K562 (cell line): ENCODE measurements around the gene HOXB6. TPM values are rescaled to one million over a fixed set of nuclear protein-coding genes. Genes with fewer than 3 reads are reported as not detected.
A peak's percentile ranks its signal among the peaks of the same experiment; 100 is the strongest.

ENCODE experiments used
- C11orf30 ChIP-seq: fragments of 450-650 bp; IDR thresholded peaks from 2 replicates; pipeline ENCODE4 v1.6.1; 2016; ENCODE audit warnings: low read depth, mild to moderate bottlenecking
- E2F8 ChIP-seq: fragments of 450-650 bp; IDR thresholded peaks from 2 replicates; pipeline ENCODE4 v1.7.1; 2018; ENCODE audit warnings: mild to moderate bottlenecking, low read depth; ENCODE audit not compliant: partially characterized antibody
- FIP1L1 ChIP-seq: fragments of 200-400 bp; formaldehyde crosslinking; IDR thresholded peaks from 2 replicates; pipeline ENCODE4 v1.6.1; 2018; ENCODE audit warnings: mild to moderate bottlenecking, low read depth, low read length; ENCODE audit not compliant: poor library complexity, severe bottlenecking
- GATAD2B ChIP-seq: fragments of 450-650 bp; IDR thresholded peaks from 2 replicates; pipeline ENCODE4 v1.6.1; 2017; ENCODE audit warnings: mild to moderate bottlenecking, borderline replicate concordance
- HOMEZ ChIP-seq: fragments of 250-450 bp; sonication (Bioruptor Pico); IDR thresholded peaks from 2 replicates; pipeline ENCODE4 v1.4.0; 2020; ENCODE audit warnings: mild to moderate bottlenecking, moderate library complexity
- RBM22 ChIP-seq: fragments of 200-400 bp; formaldehyde crosslinking; IDR thresholded peaks from 2 replicates; pipeline ENCODE4 v1.6.1; 2018; ENCODE audit warnings: low read length, low read depth; ENCODE audit not compliant: poor library complexity, severe bottlenecking
- RFX5 ChIP-seq: IDR thresholded peaks from 2 replicates; pipeline ENCODE4 v1.6.1; 2011; ENCODE audit warnings: low read depth, mild to moderate bottlenecking, improper control_type of control experiment, low read length
- SIN3B ChIP-seq: fragments of 450-650 bp; IDR thresholded peaks from 2 replicates; pipeline ENCODE4 v1.6.1; 2017; ENCODE audit warnings: low read depth, mild to moderate bottlenecking, moderate library complexity
- SPI1 ChIP-seq: IDR thresholded peaks from 2 replicates; pipeline ENCODE4 v1.6.1; 2011; ENCODE audit warnings: low read depth, low read length, control low read depth, borderline replicate concordance
- STAG1 ChIP-seq: sonication (generic); formaldehyde crosslinking; IDR thresholded peaks from 2 replicates; pipeline ENCODE4 v1.5.0; 2020; ENCODE audit warnings: missing genetic modification reagents, borderline replicate concordance
- THRAP3 ChIP-seq: fragments of 450-650 bp; IDR thresholded peaks from 2 replicates; pipeline ENCODE4 v1.6.1; 2016; ENCODE audit warnings: mild to moderate bottlenecking, inconsistent platforms, borderline replicate concordance
- ZC3H11A ChIP-seq: IDR thresholded peaks from 2 replicates; pipeline ENCODE4 v1.6.1; 2012; ENCODE audit warnings: low read depth, low read length, improper control_type of control experiment
- ZFP1 ChIP-seq: fragments of 450-650 bp; formaldehyde crosslinking; IDR thresholded peaks from 2 replicates; pipeline ENCODE4 v1.4.0; 2020; ENCODE audit warnings: mild to moderate bottlenecking, mixed read lengths
- ZKSCAN8 ChIP-seq: fragments of 200-800 bp; sonication (Bioruptor generic); IDR thresholded peaks from 2 replicates; pipeline ENCODE4 v1.6.1; 2016; ENCODE audit warnings: missing genetic modification characterization, missing compliant biosample characterization
- ZNF134 ChIP-seq: fragments of 250-450 bp; sonication (Bioruptor Pico); conservative IDR thresholded peaks from 2 replicates; pipeline ENCODE4 v1.4.0; 2020
- ZNF408 ChIP-seq: fragments of 250-450 bp; sonication (Bioruptor Pico); IDR thresholded peaks from 2 replicates; pipeline ENCODE4 v1.4.0; 2020; ENCODE audit warnings: low read depth, mild to moderate bottlenecking, moderate library complexity
- ZNF518B ChIP-seq: fragments of 250-450 bp; sonication (Bioruptor Pico); IDR thresholded peaks from 2 replicates; pipeline ENCODE4 v1.5.0; 2021; ENCODE audit warnings: mild to moderate bottlenecking, moderate library complexity
- polyA plus RNA-seq, 8 experiments: library from polyadenylated mRNA; depleted of rRNA in 4 of 8; stranded (reverse) in 5 of 8; unstranded in 3 of 8; fragments of >200 nt; fragmentation: Nextera tagmentation in 2 of 8; fragmentation: Illumina TruSeq in 1 of 8; extraction: Ambion mirVana in 2 of 8; extraction: Trizol in 1 of 8; gene quantifications; 2 replicates each; pipeline versions ENCODE4 v1.2.1 to v1.2.3, GENCODE V29; 2011 to 2014; ENCODE audit warnings: inconsistent platforms in 1 of 8, missing spikeins in 1 of 8
- total RNA-seq, 7 experiments: library from RNA; depleted of rRNA in 6 of 7; stranded (reverse); fragments of >200 nt in 6 of 7; fragmentation: Illumina TruSeq in 2 of 7; extraction: Trizol in 2 of 7; gene quantifications; 2 replicates each; pipeline versions ENCODE4 v1.2.1 to v1.2.3, GENCODE V29; 2011 to 2021; ENCODE audit warnings: low replicate concordance in 1 of 7
- TF ChIP-seq, protein P1 (sequence below): fragments of 450-650 bp; formaldehyde crosslinking; IDR thresholded peaks from 2 replicates; pipeline ENCODE4 v1.4.0; 2022; ENCODE audit warnings: mild to moderate bottlenecking, moderate library complexity

The HOXB6 gene
- total and polyA plus RNA-seq, 9 of the 15 experiments (the other 6 are each of a cell fraction or from before 2014, with no cell fraction given) = 1.2 to 14.8 (median 4.9) TPM

DNA sequence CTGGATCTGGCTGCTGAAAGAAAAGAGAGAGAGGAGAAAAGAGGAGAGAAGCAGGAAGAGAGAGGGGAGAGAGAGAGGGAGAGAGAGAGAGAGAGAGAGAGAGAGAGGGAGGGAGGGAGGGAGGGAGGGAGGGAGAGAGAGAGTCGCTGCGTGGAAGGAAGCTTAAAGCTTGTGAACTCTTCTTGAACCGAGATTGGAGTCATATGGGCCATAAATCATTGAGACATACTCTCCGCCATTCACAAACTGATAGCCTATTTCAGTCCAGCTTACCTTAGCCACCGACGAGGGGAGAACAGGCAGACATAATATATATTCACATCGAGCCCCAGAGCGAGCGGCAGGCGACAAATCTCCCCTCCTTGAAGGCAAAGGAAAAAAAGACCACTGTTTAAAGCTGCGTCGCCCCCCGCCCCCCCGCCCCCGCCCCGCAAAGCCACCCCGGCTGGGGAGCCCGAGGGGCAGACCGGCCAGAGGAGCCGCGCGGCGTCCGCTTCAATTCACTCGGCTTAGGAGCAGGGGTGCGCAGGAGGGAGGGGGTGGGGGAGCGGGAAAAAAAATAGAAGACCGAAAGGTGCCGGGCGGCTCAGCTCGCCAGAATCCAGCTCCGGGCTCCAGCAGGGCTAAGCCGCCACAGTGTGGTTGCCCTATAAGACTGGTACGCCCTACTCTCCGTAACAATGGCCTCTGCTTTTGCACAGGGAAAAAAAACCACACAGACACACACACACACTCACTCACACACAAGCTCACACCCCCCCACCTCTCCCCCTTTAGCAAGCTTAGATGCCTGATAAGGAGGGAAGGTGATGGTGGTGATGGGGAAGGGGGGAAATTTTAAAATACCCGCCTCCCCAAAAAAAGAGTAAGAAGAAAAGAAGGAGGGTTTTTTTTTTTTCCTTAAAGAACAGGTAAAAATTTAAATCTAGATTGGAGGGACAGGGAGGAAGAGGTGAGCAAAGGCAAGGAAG lies 49.2 kb downstream of the HOXB6 start (continued):
- TF ChIP-seq ZNF134 (CRISPR knock-in tag) (no peak), RFX5 (no peak), GATAD2B (no peak), E2F8 (no peak), ZNF518B (no peak), RBM22 (peak; percentile 33), STAG1 (CRISPR knock-in tag) (no peak), HOMEZ (CRISPR knock-in tag) (no peak), ZKSCAN8 (0 out of 2 replicates have a peak, but pooled peaks have one; percentile 43), C11orf30 (no peak), ZFP1 (CRISPR knock-in tag) (no peak), FIP1L1 (no peak), ZC3H11A (no peak), ZNF408 (CRISPR knock-in tag) (no peak), SIN3B (no peak), THRAP3 (no peak), SPI1 (no peak)
- TF ChIP-seq, protein P1, sequence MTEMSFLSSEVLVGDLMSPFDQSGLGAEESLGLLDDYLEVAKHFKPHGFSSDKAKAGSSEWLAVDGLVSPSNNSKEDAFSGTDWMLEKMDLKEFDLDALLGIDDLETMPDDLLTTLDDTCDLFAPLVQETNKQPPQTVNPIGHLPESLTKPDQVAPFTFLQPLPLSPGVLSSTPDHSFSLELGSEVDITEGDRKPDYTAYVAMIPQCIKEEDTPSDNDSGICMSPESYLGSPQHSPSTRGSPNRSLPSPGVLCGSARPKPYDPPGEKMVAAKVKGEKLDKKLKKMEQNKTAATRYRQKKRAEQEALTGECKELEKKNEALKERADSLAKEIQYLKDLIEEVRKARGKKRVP (CRISPR knock-in tag) = no peak
